GM12878 (cell line): ENCODE measurements around the gene MANBA. TPM values are rescaled to one million over a fixed set of nuclear protein-coding genes. Genes with fewer than 3 reads are reported as not detected.
A peak's percentile ranks its signal among the peaks of the same experiment; 100 is the strongest.

Experiments used
- ATAC-seq: fragments of 200-7000 bp; cut with Tn5 transposase; 3 replicates; pipeline ENCODE4 v1.9.1; 2020; ENCODE audit warnings: mild to moderate bottlenecking, moderate library complexity
- BruUV-seq: library from RNA; stranded (reverse); fragments of 400-500 nt; replicated peaks from 2 replicates; lab custom pipeline; 2021; lab: Mats Ljungman, UMichigan
- CTCF ChIA-PET: fragments of 300-600 bp; sonication (Branson Sonifier 250); formaldehyde crosslinking; extraction: SDS; loops from one replicate; lab custom pipeline; 2021; ENCODE audit warnings: inconsistent platforms; lab: Yijun Ruan, JAX
- POLR2A ChIA-PET: fragments of 350-600 bp; formaldehyde crosslinking; extraction: SDS; loops from one replicate; lab custom pipeline; 2021; ENCODE audit warnings: inconsistent platforms; lab: Charles Lee
- RAD21 ChIA-PET: fragments of 300-600 bp; sonication (Branson Sonifier 250); formaldehyde crosslinking; loops from one replicate; lab custom pipeline; 2023; ENCODE audit warnings: antibody characterized with exemption; ENCODE audit not compliant: unreplicated experiment; lab: Charles Lee
- SMC1A ChIA-PET: fragments of 300-600 bp; sonication (Branson Sonifier 250); formaldehyde crosslinking; loops from one replicate; lab custom pipeline; 2023; ENCODE audit not compliant: unreplicated experiment, uncharacterized antibody; lab: Charles Lee
- DNase-seq: peaks from one replicate; pipeline ENCODE4 v3.0.0-alpha.2; 2011; ENCODE audit warnings: low read depth, low spot score
- FAIRE-seq: peaks from 3 replicates; lab custom pipeline; 2011; peaks lifted over from hg19 to GRCh38; lab: Jason Lieb, UNC
- H2AFZ ChIP-seq: 2 replicates; pipeline ENCODE4 v1.6.0; 2011; ENCODE audit warnings: low read depth, low read length, control low read depth; ENCODE audit not compliant: control insufficient read depth
- H3K27ac ChIP-seq: 2 replicates; pipeline ENCODE4 v1.5.1; 2011; ENCODE audit warnings: control low read depth; ENCODE audit not compliant: control insufficient read depth, insufficient read depth
- H3K27me3 ChIP-seq, 2 experiments: replicated peaks in 1 of 2; 2 replicates each; pipeline versions ENCODE4 v1.6.0 to v1.6.1; 2011; ENCODE audit warnings: low read length in 1 of 2; ENCODE audit not compliant: control insufficient read depth in 2 of 2, insufficient read depth in 2 of 2
- H3K36me3 ChIP-seq, 2 experiments: 2 replicates each; pipeline ENCODE4 v1.5.1; 2011; ENCODE audit warnings: low read length in 1 of 2; ENCODE audit not compliant: control insufficient read depth in 2 of 2, insufficient read depth in 2 of 2
- H3K4me1 ChIP-seq: 2 replicates; pipeline ENCODE4 v1.6.1; 2011; ENCODE audit warnings: mild to moderate bottlenecking, low read length, moderate library complexity, mixed read lengths; ENCODE audit not compliant: control insufficient read depth, insufficient read depth
- H3K4me2 ChIP-seq: 2 replicates; pipeline ENCODE4 v1.6.0; 2011; ENCODE audit warnings: control low read depth; ENCODE audit not compliant: control insufficient read depth, insufficient read depth
- H3K4me3 ChIP-seq: fragments of 200-600 bp; sonication (generic); 2 replicates; pipeline ENCODE4 v1.5.1; 2016
- H3K79me2 ChIP-seq: 2 replicates; pipeline ENCODE4 v1.6.0; 2011; ENCODE audit warnings: low read length; ENCODE audit not compliant: control insufficient read depth, insufficient read depth
- H3K9ac ChIP-seq: 2 replicates; pipeline ENCODE4 v1.8.0; 2011; ENCODE audit warnings: low read length, control low read depth, mixed read lengths; ENCODE audit not compliant: control insufficient read depth, insufficient read depth
- H3K9me3 ChIP-seq: replicated peaks from 3 replicates; pipeline ENCODE4 v1.5.1; 2011; ENCODE audit warnings: mild to moderate bottlenecking, low read length; ENCODE audit not compliant: control insufficient read depth, insufficient read depth
- H4K20me1 ChIP-seq: 2 replicates; pipeline ENCODE4 v1.6.0; 2011; ENCODE audit not compliant: control insufficient read depth, insufficient read depth
- CBFB ChIP-seq: IDR thresholded peaks from 2 replicates; pipeline ENCODE4 v1.6.1; 2016; ENCODE audit warnings: antibody characterized with exemption, low read depth
- DPF2 ChIP-seq: fragments of 450-650 bp; IDR thresholded peaks from 2 replicates; pipeline ENCODE4 v1.6.1; 2017; ENCODE audit warnings: mild to moderate bottlenecking
- POLR2AphosphoS5 ChIP-seq: IDR thresholded peaks from 2 replicates; pipeline ENCODE4 v1.6.1; 2011; ENCODE audit warnings: mild to moderate bottlenecking, low read length, inconsistent platforms
- SPI1 ChIP-seq: IDR thresholded peaks from 2 replicates; pipeline ENCODE4 v1.6.1; 2011; ENCODE audit warnings: low read depth, mild to moderate bottlenecking, low read length, moderate library complexity, borderline replicate concordance; ENCODE audit not compliant: insufficient read depth
- SREBF1 ChIP-seq: IDR thresholded peaks from 2 replicates; pipeline ENCODE4 v1.6.1; 2012; ENCODE audit warnings: mild to moderate bottlenecking, low read length
- TAF1 ChIP-seq: IDR thresholded peaks from 2 replicates; pipeline ENCODE4 v1.6.1; 2011; ENCODE audit warnings: mild to moderate bottlenecking, low read depth, low read length, borderline replicate concordance
- TARDBP ChIP-seq: IDR thresholded peaks from 2 replicates; pipeline ENCODE4 v1.6.1; 2016; ENCODE audit warnings: borderline replicate concordance
- WGBS: methylation state at CpG from one replicate; pipeline ENCODE4 v1.1.6; 2016; ENCODE audit warnings: low lambda C conversion rate; ENCODE audit not compliant: insufficient replicate concordance, insufficient coverage; ENCODE audit errors: missing lambda C conversion rate; 5-methylcytosine and 5-hydroxymethylcytosine counted together
- in situ Hi-C: fragments of 300-500 bp; cut with MboI; formaldehyde crosslinking; loops from 9 replicates; pipeline ENCODE4 v1.14.3; 2018; ENCODE audit warnings: mixed read lengths
- intact Hi-C: fragments of 100-400 bp; cut with micrococcal nuclease; formaldehyde crosslinking; loops from one replicate; pipeline ENCODE4 v1.14.2; 2022; ENCODE audit not compliant: unreplicated experiment
- polyA plus RNA-seq, 11 experiments: library from polyadenylated mRNA; depleted of rRNA in 4 of 11; unstranded in 6 of 11; stranded (reverse) in 5 of 11; fragments of >200 nt; fragmentation: Nextera tagmentation in 4 of 11; fragmentation: Illumina TruSeq in 1 of 11; extraction: Ambion mirVana in 4 of 11; extraction: Trizol in 1 of 11; gene quantifications; 1 replicate in 1 of 11; 2 replicates in 10 of 11; pipeline versions ENCODE4 v1.2.1 to v1.2.3, GENCODE V29; 2011 to 2016; ENCODE audit warnings: inconsistent platforms in 2 of 11, missing spikeins in 2 of 11, low read depth in 1 of 11
- total RNA-seq, 4 experiments: library from RNA; depleted of rRNA in 3 of 4; stranded (reverse); fragments of >200 nt in 3 of 4; fragmentation: Illumina TruSeq in 1 of 4; extraction: Trizol in 1 of 4; gene quantifications; 2 replicates each; pipeline versions ENCODE4 v1.2.1 to v1.2.3, GENCODE V29; 2013 to 2021

MANBA gene
- total and polyA plus RNA-seq, 10 of the 15 experiments (the other 5 are each of a cell fraction or from before 2014, with no cell fraction given): 3.8 to 19.0 (median 12.5) TPM

- no peaks in the 10 kb centered on the region for H3K79me2 ChIP-seq
- no peaks in the 10 kb centered on the region; the same call in 1 of the 3 replicates for H3K9me3 ChIP-seq
- no peaks in the 10 kb centered on the region for H3K27me3 ChIP-seq
- in situ Hi-C loops: no loop called here
- WGBS: 95% methylated on average over 2 of the region's 2 CpGs
- H3K36me3 ChIP-seq: peaks cover 1 to 25% of the 10 kb centered on the region in 2 experiments; a peak in 3 of 4 replicates
- no peak overlapping the region for H3K4me2 ChIP-seq
- no peaks in the 10 kb centered on the region for H3K4me1 ChIP-seq
- intact Hi-C loops: loop anchor here (10.0 kb wide), 1 partner anchor 168 kb away; no protein-coding TSS in a partner anchor
- ChIA-PET POLR2A (interaction anchor here (0.5 to 0.7 kb wide), 4 partner anchors 13 to 100 kb away, joined by 3 read pairs; partner anchors contain the start of gene UBE2D3), RAD21 (no interaction called here), SMC1A (interaction anchor here (0.8 to 2.4 kb wide), 6 partner anchors 10 to 59 kb away, joined by 3 to 9 read pairs (median 4); partner anchors contain the start of gene UBE2D3), CTCF (interaction anchor here (0.7 to 1.1 kb wide), 2 partner anchors 15 to 28 kb away, joined by 3 read pairs; no protein-coding TSS in a partner anchor)
- H2AFZ ChIP-seq: no peak overlapping the region
- H3K9ac ChIP-seq: no peak overlapping the region
- DNase-seq: no peak
- no peaks in the 10 kb centered on the region for H4K20me1 ChIP-seq
- no peak overlapping the region for H3K27ac ChIP-seq
- TF ChIP-seq DPF2 (no peak), CBFB (no peak), POLR2AphosphoS5 (peak; percentile 73), TARDBP (no peak), TAF1 (no peak), SREBF1 (no peak), SPI1 (no peak)
- no peak for FAIRE-seq
- peak; percentile 17 for ATAC-seq
- no TSS peak for BruUV-seq
- no peak overlapping the region for H3K4me3 ChIP-seq
Observed at GRCh38 chr4:102792361-102792936, 31.7 kb upstream of the MANBA start.
